Measurements from ENCODE around the gene JMJD1C.

- TF ChIP-seq CTCF (conservative IDR thresholded peaks at IDR 0.05) = no peak
- no peak for TF ChIP-seq ZFX (IDR thresholded peaks at IDR 0.05)
These were observed 179.0 kb downstream of the JMJD1C start for GRCh38 chr10:63286754-63287264.

Measured in C4-2B (cell line).